Measurements from ENCODE around the gene BAG1. TPM values are rescaled to one million over a fixed set of nuclear protein-coding genes. Genes with fewer than 3 reads are reported as not detected.

BAG1 gene
- total RNA-seq, 4 donors from 2014 or later: 63.6 to 140 (median 70.8) TPM

DNA sequence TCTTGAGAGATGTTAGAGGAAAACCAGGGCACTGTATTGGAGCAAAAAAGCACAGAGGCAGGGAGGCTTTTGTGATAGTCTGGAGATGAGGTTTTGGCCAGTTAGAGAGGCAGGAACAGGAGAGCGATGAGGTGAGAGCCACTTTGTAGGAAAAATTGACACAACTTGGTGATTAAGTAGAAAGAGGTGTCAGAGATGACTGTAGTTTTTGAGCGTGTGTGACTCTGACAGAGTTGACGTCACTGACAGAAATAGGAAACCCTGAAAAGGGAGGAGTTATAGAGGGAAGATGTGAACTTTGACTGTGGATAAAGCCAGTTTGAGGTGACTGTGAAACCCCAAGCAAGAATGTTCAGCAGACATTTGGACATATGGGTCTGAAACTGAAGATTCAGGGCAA lies 41.5 kb upstream of the BAG1 start:
- no peaks in the 10 kb centered on the region for H3K9me3 ChIP-seq
- H3K36me3 ChIP-seq: peaks cover 100% of the 10 kb centered on the region
- no peak overlapping the region for H3K4me3 ChIP-seq
- no peak for DNase-seq (ENCODE audit: low spot score in 2 of 2)
- no peaks in the 10 kb centered on the region for H3K4me1 ChIP-seq
- no peak for TF ChIP-seq EP300 (IDR thresholded peaks at IDR 0.05)
- no peak for TF ChIP-seq POLR2AphosphoS5 (IDR thresholded peaks at IDR 0.05)
- TF ChIP-seq, protein P1, sequence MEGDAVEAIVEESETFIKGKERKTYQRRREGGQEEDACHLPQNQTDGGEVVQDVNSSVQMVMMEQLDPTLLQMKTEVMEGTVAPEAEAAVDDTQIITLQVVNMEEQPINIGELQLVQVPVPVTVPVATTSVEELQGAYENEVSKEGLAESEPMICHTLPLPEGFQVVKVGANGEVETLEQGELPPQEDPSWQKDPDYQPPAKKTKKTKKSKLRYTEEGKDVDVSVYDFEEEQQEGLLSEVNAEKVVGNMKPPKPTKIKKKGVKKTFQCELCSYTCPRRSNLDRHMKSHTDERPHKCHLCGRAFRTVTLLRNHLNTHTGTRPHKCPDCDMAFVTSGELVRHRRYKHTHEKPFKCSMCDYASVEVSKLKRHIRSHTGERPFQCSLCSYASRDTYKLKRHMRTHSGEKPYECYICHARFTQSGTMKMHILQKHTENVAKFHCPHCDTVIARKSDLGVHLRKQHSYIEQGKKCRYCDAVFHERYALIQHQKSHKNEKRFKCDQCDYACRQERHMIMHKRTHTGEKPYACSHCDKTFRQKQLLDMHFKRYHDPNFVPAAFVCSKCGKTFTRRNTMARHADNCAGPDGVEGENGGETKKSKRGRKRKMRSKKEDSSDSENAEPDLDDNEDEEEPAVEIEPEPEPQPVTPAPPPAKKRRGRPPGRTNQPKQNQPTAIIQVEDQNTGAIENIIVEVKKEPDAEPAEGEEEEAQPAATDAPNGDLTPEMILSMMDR (IDR thresholded peaks at IDR 0.05): no peak
- no peak for TF ChIP-seq POLR2A (IDR thresholded peaks at IDR 0.05)
- no peak overlapping the region for H3K27ac ChIP-seq
- H3K27me3 ChIP-seq: no peaks in the 10 kb centered on the region
- WGBS: 86% methylated on average over 3 of the region's 3 CpGs

DNA sequence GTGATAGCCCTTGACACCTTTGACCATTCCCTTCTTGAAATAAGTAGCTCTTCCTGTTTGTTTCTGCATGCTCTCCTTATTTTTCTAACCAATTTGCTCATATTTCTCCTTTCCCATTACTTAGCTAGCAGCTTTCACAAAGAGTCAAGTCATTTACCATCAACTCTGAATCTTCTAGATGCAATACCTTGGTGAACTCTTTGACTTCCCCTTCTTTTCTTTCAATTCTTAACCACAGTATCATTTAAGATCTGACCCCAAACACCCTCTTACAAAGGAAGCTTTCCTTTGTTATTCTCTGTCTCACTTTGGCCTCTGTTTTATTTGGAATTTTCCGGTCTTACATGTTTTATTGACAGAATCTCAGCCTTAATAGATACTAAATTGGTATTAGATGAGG lies 39.9 kb upstream of the BAG1 start:
- Histone ChIP-seq H3K36me3 (peaks cover 96% of the 10 kb centered on the region), H3K27me3 (no peaks in the 10 kb centered on the region), H3K4me3 (no peak overlapping the region), H3K27ac (no peak overlapping the region), H3K4me1 (peaks cover 7% of the 10 kb centered on the region), H3K9me3 (no peaks in the 10 kb centered on the region)
- 94% methylated on average over 1 of the region's 1 CpG for WGBS
- no peak for DNase-seq (ENCODE audit: low spot score in 2 of 2)
- TF ChIP-seq POLR2A (IDR thresholded peaks at IDR 0.05): no peak
- TF ChIP-seq, protein P1 (IDR thresholded peaks at IDR 0.05): no peak
- TF ChIP-seq POLR2AphosphoS5 (IDR thresholded peaks at IDR 0.05): no peak
- no peak for TF ChIP-seq EP300 (IDR thresholded peaks at IDR 0.05)

DNA sequence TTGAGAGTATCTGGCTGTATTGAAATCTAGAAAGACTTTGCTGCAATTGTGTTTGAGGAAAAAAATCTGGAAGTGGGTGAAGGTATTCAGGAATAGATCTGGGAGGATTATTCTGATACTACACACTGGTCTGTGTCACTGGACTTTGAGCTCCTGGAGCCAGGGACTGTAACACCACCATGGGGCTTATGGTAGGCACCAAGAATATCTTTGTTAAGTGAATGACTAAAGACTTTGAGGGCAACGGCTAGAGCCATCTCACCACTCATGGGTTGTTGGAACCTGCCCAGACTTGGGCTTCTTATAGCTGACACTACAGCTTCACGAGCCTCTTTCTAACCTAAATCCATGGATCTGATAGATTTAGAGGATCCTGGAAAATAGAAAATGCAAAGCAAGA lies 36.0 kb upstream of the BAG1 start:
- Histone ChIP-seq H3K4me1 (peaks cover 38% of the 10 kb centered on the region), H3K27me3 (no peaks in the 10 kb centered on the region), H3K4me3 (no peak overlapping the region), H3K27ac (no peak overlapping the region), H3K36me3 (peaks cover 90% of the 10 kb centered on the region), H3K9me3 (no peaks in the 10 kb centered on the region)
- DNase-seq (ENCODE audit: low spot score in 2 of 2): no peak
- TF ChIP-seq POLR2AphosphoS5 (IDR thresholded peaks at IDR 0.05) (no peak), EP300 (IDR thresholded peaks at IDR 0.05) (no peak), POLR2A (IDR thresholded peaks at IDR 0.05) (no peak)
- TF ChIP-seq, protein P1 (IDR thresholded peaks at IDR 0.05): no peak
- WGBS: 75% methylated on average over 2 of the region's 2 CpGs

DNA sequence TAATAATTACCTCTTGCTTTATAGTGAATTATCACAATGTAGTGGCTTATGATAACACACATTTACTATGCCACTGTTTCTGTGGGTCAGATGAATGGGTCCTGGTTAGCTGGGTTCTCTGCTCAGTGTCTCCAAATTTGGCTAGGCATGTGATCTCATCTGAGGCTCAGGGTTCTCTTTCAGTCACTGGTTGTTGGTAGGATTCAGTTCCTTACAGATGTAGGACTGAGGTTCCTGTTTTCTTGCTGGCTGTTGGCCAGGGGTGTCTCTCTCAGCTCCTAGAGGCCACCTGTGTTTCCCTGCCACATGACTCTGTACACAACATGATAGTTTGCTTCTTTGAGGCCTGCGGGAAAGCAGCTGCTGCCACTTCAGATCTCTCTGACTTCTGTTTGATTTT lies 32.9 kb upstream of the BAG1 start:
- H3K27me3 ChIP-seq: no peaks in the 10 kb centered on the region
- no peak for TF ChIP-seq EP300 (IDR thresholded peaks at IDR 0.05)
- TF ChIP-seq POLR2AphosphoS5 (IDR thresholded peaks at IDR 0.05): no peak
- TF ChIP-seq, protein P1 (IDR thresholded peaks at IDR 0.05): no peak
- no peak for TF ChIP-seq POLR2A (IDR thresholded peaks at IDR 0.05)
- no peak overlapping the region for H3K27ac ChIP-seq
- H3K4me3 ChIP-seq: no peak overlapping the region
- peaks cover 67% of the 10 kb centered on the region for H3K4me1 ChIP-seq
- H3K9me3 ChIP-seq: no peaks in the 10 kb centered on the region
- H3K36me3 ChIP-seq: peaks cover 80% of the 10 kb centered on the region
- WGBS: 60% methylated on average over 1 of the region's 1 CpG
- DNase-seq (ENCODE audit: low spot score in 2 of 2): no peak

DNA sequence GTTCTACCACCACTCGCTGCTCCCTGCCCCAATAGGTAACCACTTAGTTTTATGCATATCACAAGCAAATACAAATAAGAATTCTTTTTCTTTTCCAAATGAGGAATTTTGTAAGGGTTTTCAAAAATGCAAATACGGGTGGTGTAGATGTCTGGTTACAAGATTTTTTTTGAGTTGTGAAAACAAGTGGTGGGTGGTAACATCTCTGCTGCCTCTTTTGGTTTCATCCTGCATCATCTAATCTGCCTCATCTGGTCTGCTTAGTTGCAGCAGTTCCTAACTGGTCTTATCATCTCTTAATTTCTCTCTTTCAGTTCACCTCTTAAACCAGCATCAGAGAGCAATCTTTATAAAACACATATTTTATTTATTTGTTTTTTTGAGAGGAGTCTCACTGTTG lies 31.1 kb upstream of the BAG1 start:
- no peaks in the 10 kb centered on the region for H3K9me3 ChIP-seq
- H3K27ac ChIP-seq: no peak overlapping the region
- H3K4me1 ChIP-seq: peaks cover 84% of the 10 kb centered on the region
- H3K4me3 ChIP-seq: no peak overlapping the region
- H3K27me3 ChIP-seq: no peaks in the 10 kb centered on the region
- no peak for DNase-seq (ENCODE audit: low spot score in 2 of 2)
- H3K36me3 ChIP-seq: peaks cover 67% of the 10 kb centered on the region
- 85% methylated on average over 2 of the region's 2 CpGs for WGBS
- TF ChIP-seq EP300 (IDR thresholded peaks at IDR 0.05): no peak
- TF ChIP-seq, protein P1 (IDR thresholded peaks at IDR 0.05): no peak
- TF ChIP-seq POLR2AphosphoS5 (IDR thresholded peaks at IDR 0.05): no peak
- TF ChIP-seq POLR2A (IDR thresholded peaks at IDR 0.05): no peak
